Stimulated activated naive CD8-positive, alpha-beta T cell treated with anti-CD3 and anti-CD28 coated beads, Interleukin-15, amount 100 ng/mL, for 72 hours (primary cell): ENCODE measurements around the gene NECTIN4.
"Not testable (repeated sequence)": the region's sequence is repeated elsewhere in the genome, so short reads cannot be mapped to it uniquely, and the experiment has no call there.

ENCODE experiments used
- ATAC-seq: fragments of 150-1000 bp; cut with Tn5 transposase; 2 replicates; pipeline ENCODE4 v1.10.0; 2021; ENCODE audit warnings: mild to moderate bottlenecking, moderate library complexity
- DNase-seq, 2 donors: peaks; one replicate each; pipeline ENCODE4 v3.0.0; 2021 to 2022
- H3K27ac Mint-ChIP-seq, 2 donors: one replicate each; pipeline ENCODE4 v1.8.0; 2022; ENCODE audit warnings: mild to moderate bottlenecking in 2 of 2, mixed read lengths in 2 of 2, moderate library complexity in 2 of 2
- H3K27me3 Mint-ChIP-seq: one replicate; pipeline ENCODE4 v1.8.0; 2022; ENCODE audit warnings: mixed read lengths
- H3K4me1 Mint-ChIP-seq: one replicate; pipeline ENCODE4 v1.8.0; 2022; ENCODE audit warnings: mild to moderate bottlenecking, mixed read lengths
- H3K4me3 Mint-ChIP-seq, 2 donors: one replicate each; pipeline ENCODE4 v1.8.0; 2022; ENCODE audit warnings: mild to moderate bottlenecking in 2 of 2, mixed read lengths in 2 of 2, moderate library complexity in 1 of 2
- H3K9me3 Mint-ChIP-seq, 2 donors: one replicate each; pipeline ENCODE4 v1.8.0; 2022; ENCODE audit warnings: mixed read lengths in 2 of 2

The NECTIN4 gene

DNA sequence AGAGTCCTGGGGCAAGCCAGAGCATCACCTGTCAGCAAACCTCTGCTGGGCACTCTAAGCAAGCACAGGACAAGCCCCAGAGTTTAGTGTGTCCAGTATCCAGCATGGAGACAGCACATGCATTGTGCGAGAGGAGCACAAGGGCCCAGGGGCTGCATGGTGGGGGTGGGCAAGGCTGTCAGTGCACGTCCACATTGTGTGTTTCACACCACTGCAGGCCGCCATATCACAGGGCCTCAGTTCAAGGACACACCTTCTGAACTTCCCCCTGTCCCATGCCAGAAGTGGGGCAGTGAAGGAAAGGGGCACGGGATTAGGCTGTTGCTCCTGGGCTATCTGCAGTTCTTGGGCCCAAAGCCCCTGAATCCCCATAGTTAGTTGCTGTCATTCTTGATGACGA, 49.8 kb downstream of the NECTIN4 start:
- no peaks in the 10 kb centered on the region for H3K9me3 Mint-ChIP-seq
- H3K27me3 Mint-ChIP-seq = no peaks in the 10 kb centered on the region
- H3K4me1 Mint-ChIP-seq = peaks cover 80% of the 10 kb centered on the region
- H3K27ac Mint-ChIP-seq = peak overlapping the region in 1 of 2 donors; percentile 88
- ATAC-seq = no peak
- no peak for DNase-seq
- H3K4me3 Mint-ChIP-seq = peak overlapping the region; percentile 92 to 99

DNA sequence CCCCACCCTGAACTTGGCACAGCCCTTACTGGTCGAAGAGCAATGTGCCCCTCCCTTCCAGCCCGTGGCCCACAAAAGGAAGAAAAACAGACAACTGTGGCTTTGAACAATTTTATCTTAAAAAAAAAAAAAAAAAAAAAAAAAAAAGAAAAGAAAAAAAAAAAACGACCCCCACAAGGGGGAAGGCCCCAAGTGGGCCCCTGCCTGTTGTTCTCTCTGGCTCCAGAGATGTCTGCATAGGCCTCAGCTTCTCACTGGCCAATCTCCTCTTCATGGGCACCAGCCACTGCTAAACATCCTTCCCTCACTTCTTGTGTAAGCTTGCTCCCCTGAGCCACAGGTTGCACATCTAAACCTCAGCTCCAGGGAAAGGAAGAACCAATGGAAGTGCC, 50.2 kb downstream of the NECTIN4 start:
- Mint-ChIP-seq H3K4me1 (peaks cover 80% of the 10 kb centered on the region), H3K9me3 (no peaks in the 10 kb centered on the region), H3K4me3 (peak overlapping the region; percentile 92 to 99), H3K27me3 (no peaks in the 10 kb centered on the region), H3K27ac (peak overlapping the region; percentile 95 to 99)
- no peak for DNase-seq
- no peak for ATAC-seq

DNA sequence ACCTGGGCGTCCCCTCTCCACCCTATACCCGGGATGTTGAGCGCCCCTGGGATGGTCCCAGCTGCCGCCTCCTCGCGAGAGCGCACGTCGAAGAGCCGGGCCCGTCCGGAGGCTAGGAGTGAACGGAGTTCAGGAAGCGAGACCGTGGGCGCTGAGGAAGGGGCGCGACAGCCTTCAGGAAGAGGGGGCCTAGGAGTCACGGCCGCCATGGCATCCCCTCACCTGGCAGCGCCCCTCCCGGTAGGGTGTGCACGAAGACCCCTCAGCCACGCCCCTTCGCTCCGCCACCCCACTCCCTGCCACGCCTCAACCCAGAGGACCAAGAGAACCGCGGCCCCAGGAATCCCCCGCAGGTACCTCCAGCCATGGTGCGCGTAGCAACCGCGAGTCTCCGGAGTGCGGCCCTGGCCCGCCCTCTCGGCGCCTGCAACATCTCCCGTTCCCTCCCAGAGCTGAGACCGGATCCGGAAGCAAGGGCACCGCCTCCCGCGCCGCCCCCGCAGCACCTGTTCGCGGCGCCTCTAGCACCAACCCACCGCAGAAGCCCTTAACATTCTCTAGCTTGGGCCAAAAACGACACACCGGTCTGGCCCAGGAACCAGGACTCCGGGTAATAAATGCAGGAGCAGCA, 50.7 kb downstream of the NECTIN4 start, which contains the start of gene TSTD1:
TSS of gene TSTD1 (minus strand) at position 442 of the 631 bp plus-strand sequence. CDS start at position 367, 75 bp downstream.
- Mint-ChIP-seq H3K4me1 (peaks cover 83% of the 10 kb centered on the region), H3K27ac (peak within 1 kb of the TSS; percentile 95 to 99), H3K9me3 (no peaks in the 10 kb centered on the region), H3K4me3 (peak within 1 kb of the TSS; percentile 92 to 99), H3K27me3 (no peaks in the 10 kb centered on the region)
- peak; percentile 86 to 90 for DNase-seq
- peak; percentile 93 for ATAC-seq

DNA sequence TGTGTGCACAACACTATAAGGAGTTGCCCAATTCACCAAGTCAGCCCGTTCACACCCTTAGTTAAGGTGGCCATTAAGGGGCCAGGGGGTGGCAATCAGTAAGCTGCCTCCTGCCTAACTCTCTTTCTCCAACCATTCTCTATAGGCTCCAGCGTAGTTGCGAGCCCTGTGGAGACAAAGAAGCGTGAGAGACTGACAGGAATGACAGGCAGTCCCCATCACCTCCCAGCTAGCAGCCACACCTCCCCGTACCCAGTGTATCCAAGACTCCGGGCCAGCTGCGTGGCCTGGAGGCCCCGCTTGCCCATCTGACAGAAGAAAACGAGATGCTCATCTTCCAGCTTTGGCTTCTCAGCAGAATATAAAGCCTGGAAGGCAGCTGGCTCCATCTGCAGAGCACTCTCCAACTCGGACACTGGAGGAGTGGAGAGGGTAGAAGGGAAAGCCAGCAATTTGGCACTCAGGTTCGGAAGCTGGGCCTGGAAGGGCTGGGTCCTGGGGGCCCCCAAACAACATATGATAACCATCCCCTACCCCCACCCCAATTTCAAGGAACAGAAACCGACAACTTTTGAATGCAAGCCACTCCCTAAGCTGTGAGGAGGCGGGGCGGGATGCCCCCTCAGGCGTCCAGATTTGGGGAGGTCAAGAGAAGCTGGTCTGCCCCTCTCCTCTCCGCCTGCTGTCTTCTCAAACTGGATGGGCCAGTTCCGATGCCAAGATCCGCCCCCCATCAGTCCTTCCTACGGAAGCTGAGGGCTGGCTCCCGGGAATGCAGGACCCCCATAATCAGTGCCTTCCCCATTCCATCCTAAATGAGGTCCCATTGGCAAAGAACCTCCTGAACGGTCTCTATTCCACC, 51.5 kb downstream of the NECTIN4 start:
- ATAC-seq (no peak), DNase-seq (no peak)
- H3K9me3 Mint-ChIP-seq = no peaks in the 10 kb centered on the region
- peak overlapping the region; percentile 92 to 99 for H3K4me3 Mint-ChIP-seq
- H3K27me3 Mint-ChIP-seq = no peaks in the 10 kb centered on the region
- H3K27ac Mint-ChIP-seq = peak overlapping the region in 1 of 2 donors; percentile 99
- H3K4me1 Mint-ChIP-seq = peaks cover 84% of the 10 kb centered on the region

DNA sequence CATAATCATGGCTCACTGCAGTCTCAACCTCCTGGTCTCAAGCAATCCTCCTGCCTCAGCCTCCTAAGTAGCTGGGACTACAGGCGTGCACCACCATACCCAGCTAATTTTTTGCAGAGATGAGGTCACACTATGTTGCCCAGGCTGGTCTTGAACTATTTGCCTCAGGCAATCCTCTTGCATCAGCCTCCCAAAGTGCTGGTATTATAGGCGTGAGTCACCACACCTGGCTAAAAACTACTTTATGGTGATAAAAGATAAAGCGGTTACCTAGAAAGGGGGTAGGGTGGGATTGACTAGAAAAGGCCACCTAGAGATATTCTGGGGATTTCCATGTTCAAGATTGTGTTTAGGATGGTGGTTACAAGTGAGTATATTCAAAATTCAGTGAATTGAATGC, 55.6 kb downstream of the NECTIN4 start:
- peak; percentile 50 for DNase-seq
- Mint-ChIP-seq H3K4me3 (peak overlapping the region in 1 of 2 donors; percentile 37), H3K27ac (peak overlapping the region; percentile 46 to 91), H3K4me1 (peaks cover 61% of the 10 kb centered on the region), H3K27me3 (no peaks in the 10 kb centered on the region), H3K9me3 (no peaks in the 10 kb centered on the region)
- peak; percentile 53 for ATAC-seq

DNA sequence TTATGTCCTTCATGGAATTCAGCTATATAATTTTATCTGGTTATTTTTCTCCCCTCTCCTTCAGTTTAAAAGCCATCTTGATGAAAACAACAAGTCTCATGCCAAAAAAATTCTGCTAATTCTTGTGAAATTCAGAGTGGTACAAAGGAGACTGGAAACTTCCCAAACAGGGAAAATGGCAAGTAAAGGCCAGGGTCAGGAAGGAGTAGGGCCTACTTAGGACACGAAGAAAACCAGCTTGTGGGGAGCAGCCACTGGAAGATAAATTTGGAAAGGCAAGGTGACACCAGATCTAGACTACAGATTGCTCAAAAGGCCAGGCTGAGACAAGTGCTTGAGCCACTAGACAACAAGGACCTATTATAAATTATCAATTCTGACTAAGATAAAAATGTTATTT, 56.9 kb downstream of the NECTIN4 start:
- DNase-seq (no peak), ATAC-seq (no peak)
- Mint-ChIP-seq H3K9me3 (no peaks in the 10 kb centered on the region), H3K4me1 (peaks cover 50% of the 10 kb centered on the region), H3K27me3 (no peaks in the 10 kb centered on the region), H3K27ac (peak overlapping the region; percentile 69 to 83), H3K4me3 (peak overlapping the region; percentile 29 to 70)

DNA sequence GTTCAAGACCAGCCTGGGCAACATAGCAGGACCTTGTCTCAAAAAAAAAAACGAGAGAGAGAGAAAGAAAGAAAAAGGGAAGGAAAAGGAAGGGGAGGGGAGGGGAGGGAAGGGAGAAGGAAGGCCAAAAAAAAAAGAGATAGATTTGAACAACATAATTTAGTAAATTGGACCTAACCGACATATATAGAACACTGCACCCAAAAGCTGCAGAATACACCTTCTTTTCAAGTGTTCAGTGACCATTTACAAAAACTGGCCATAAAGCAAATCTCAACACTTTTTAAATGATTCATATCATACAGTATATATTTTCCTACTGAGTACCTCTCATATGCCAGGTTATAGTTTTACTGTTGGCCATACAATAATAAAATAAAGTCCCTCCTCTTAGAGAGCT, 57.5 kb downstream of the NECTIN4 start:
- no peaks in the 10 kb centered on the region for H3K27me3 Mint-ChIP-seq
- peaks cover 0 to 5% of the 10 kb centered on the region in 2 donors for H3K9me3 Mint-ChIP-seq
- H3K27ac Mint-ChIP-seq = no peak overlapping the region
- H3K4me3 Mint-ChIP-seq = peak overlapping the region in 1 of 2 donors; percentile 56
- DNase-seq = no peak
- ATAC-seq = no peak
- H3K4me1 Mint-ChIP-seq = peaks cover 49% of the 10 kb centered on the region

DNA sequence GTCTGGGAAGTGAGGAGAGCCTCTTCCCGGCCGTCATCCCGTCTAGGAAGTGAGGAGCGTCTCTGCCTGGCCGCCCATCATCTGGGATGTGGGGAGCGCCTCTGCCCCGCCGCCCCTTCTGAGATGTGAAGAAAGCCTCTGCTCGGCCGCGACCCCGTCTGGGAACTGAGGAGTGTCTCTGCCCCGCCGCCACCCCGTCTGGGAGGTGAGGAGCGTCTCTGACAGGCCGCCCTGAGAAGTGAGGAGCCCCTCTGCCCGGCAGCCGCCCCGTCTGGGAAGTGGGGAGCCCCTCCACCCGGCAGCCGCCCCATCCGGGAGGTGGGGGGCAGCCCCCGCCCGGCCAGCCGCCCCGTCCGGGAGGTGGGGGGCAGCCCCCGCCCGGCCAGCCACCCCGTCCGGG, 59.9 kb downstream of the NECTIN4 start:
- H3K27me3 Mint-ChIP-seq, H3K4me3 Mint-ChIP-seq, H3K27ac Mint-ChIP-seq, H3K9me3 Mint-ChIP-seq, ATAC-seq, DNase-seq: not testable (repeated sequence)
- H3K4me1 Mint-ChIP-seq = peaks cover 49% of the 10 kb centered on the region

DNA sequence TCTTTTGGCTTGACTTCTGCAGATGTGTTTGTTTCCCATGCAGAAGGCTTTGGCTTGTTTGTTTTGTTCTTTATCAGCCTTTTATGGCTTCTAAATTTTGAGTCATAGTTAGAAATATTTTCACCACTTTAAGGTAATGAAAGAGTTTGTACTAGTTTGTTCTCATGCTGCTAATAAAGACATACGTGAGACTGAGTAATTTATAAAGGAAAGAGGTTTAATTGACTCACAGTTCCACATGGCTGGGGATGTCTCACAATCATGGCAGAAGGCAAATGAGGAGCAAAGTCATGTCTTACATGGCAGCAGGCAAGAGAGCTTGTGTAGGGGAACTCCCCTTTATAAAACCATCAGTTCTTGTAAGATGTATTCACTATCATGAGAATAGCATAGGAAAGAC, 62.4 kb downstream of the NECTIN4 start:
- not testable (repeated sequence) for DNase-seq, H3K9me3 Mint-ChIP-seq, H3K27ac Mint-ChIP-seq, H3K27me3 Mint-ChIP-seq, H3K4me3 Mint-ChIP-seq
- peaks cover 33% of the 10 kb centered on the region for H3K4me1 Mint-ChIP-seq
- peak; percentile 61 for ATAC-seq

DNA sequence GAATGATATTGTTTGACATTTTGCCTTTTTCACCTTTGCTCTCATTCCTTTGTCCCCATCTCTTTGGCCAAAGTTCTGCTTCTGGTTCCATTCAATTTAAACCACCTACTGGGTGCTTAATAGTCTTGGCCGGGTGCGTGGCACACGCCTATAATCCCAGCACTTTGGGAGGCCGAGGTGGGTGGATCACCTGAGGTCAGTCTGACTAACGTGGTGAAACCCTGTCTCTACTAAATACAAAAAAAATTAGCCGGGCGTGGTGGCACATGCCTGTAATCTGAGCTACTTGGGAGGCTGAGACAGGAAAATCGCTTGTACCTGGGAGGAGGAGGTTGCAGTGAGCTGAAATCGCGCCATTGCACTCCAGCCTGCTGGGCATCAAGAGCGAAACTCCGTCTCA, 66.9 kb downstream of the NECTIN4 start:
- H3K4me1 Mint-ChIP-seq = peaks cover 64% of the 10 kb centered on the region
- peak overlapping the region in 1 of 2 donors; percentile 38 for H3K4me3 Mint-ChIP-seq
- H3K27me3 Mint-ChIP-seq, ATAC-seq, DNase-seq, H3K9me3 Mint-ChIP-seq: not testable (repeated sequence)
- peak overlapping the region in 1 of 2 donors; percentile 8 for H3K27ac Mint-ChIP-seq

DNA sequence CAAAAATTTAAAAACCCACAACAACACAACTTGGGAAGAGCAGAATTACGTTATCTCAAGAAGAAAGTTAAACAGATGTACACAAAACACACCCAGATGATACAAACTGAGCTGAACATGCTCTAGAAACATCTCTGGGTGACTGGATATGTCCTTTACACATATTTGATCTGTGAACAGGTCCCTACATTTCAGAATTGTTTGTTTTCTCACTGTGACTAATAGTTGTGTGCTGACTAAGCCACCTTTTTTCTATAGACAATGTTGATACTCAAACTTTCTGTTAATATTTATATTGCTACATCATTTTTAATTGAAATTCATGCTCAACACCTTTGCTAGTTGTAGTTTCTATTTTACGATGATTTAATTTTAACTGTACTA, 67.4 kb downstream of the NECTIN4 start:
- peak overlapping the region; percentile 92 to 94 for H3K4me3 Mint-ChIP-seq
- no peak for ATAC-seq

DNA sequence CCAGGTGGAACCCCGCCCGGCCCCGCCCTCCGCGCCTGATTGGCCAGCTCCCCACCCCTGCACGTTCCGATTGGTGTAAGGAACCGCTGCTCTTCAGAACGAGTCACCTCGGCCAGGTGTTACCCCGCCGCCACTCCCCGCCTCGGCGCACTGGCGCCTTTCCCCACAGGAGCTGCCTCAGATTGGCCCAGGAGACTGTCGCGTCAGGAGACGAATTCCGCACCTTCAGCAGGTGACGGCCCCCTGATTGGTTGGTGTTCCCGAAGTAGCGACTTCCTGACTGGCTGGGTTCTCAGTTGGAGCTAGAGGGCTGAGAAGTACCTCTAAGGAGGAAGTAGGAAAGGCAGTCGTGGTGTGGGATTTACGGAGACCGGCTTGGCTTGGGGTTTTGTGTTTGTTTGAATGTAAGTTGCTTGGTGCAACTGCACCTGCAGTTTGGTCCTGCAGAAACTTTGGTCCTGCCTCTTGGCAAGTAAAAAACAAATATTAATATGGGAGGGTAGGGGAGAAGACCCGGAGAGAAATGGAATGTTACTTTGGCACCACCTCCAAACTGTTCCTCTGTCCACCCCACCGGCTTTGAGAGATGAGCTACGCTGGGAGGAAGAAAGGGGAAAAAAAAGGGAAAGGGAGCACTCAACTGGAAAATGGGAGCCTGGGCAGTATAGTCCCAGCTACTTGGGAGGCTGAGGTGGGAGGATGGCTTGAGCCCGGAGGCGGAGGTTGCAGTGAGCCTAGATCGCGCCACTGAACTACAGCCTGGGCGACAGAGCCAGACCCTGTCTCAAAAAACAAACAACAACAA, 68.0 kb downstream of the NECTIN4 start:
- no peaks in the 10 kb centered on the region for H3K9me3 Mint-ChIP-seq
- peak overlapping the region; percentile 89 to 94 for H3K27ac Mint-ChIP-seq
- H3K4me3 Mint-ChIP-seq = peak overlapping the region; percentile 92 to 94
- no peaks in the 10 kb centered on the region for H3K27me3 Mint-ChIP-seq
- DNase-seq (peak; percentile 74 to 83), ATAC-seq (peak; percentile 97)
- peaks cover 64% of the 10 kb centered on the region for H3K4me1 Mint-ChIP-seq

More for the DNA sequence above, 67.4 kb downstream of the NECTIN4 start:
- Mint-ChIP-seq H3K27me3 (no peaks in the 10 kb centered on the region), H3K4me1 (peaks cover 64% of the 10 kb centered on the region), H3K9me3 (peaks cover 0 to 4% of the 10 kb centered on the region in 2 donors), H3K27ac (no peak overlapping the region)
- DNase-seq = no peak
